HG03432 (cell line): ENCODE results near the gene OR4D1.

Source experiments
- ATAC-seq: cut with Tn5 transposase; IDR thresholded peaks from one replicate; pipeline ENCODE4 v1.9.1; 2021; ENCODE audit warnings: mild to moderate bottlenecking, moderate library complexity; ENCODE audit not compliant: unreplicated experiment

The OR4D1 gene

GRCh38 chr17:58192612-58193011 is 44.4 kb downstream of the OR4D1 start, which contains the start of gene EPX:
Gene EPX (plus strand): TSS chr17:58192726. CDS start chr17:58192847, 121 bp downstream.
- ATAC-seq: no peak

GRCh38 chr17:58193641-58194255 is 45.6 kb downstream of the OR4D1 start:
- no peak for ATAC-seq

DNA sequence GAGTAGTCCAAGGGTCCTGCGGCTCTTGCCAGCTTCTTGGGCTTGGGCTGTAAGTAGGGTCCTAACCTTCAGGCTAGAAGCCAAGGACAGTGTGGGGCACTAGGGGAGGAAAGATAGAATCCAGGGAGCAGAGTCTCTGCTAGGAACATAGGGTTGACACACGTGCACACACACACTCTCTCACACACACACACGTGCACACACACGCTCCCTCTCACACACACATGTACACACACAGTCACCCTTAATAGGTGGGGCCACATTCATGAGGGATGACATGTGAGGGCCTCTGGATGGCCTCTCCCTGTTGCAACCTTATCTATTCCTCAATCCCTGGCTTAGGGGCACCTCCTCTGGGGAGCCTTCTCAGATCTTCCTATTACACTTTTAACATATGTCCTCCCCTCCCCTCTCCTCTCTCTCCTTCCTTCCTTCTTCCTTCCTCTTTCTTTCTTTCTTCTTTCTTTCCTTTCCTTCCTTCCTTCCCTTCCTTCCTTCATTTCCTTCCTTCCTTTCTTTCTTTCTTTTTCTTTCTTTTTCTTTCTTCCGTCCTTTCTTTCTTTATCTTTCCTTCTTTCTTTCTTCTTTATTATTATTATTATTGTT is 47.4 kb downstream of the OR4D1 start:
- no peak for ATAC-seq

DNA sequence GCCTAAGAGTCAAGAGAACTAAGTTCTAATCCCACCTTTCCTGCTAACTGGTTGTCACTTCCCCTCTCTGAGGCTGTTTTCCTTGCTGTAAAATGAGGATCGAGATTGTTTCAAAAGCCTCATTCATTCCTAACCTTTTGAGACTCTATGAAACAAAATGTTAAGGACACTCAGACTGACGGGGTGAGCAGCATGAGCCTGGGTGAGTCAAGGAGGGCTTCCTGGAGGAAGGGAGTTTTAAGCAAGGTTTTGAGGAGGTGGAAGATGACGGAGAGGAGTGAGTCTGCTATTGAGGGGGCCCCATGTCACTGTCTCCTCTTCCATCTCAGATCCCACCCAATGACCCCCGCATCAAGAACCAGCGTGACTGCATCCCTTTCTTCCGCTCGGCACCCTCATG is 48.4 kb downstream of the OR4D1 start:
- ATAC-seq: no peak

GRCh38 chr17:58200024-58200633 is 51.9 kb downstream of the OR4D1 start:
- no peak for ATAC-seq

DNA sequence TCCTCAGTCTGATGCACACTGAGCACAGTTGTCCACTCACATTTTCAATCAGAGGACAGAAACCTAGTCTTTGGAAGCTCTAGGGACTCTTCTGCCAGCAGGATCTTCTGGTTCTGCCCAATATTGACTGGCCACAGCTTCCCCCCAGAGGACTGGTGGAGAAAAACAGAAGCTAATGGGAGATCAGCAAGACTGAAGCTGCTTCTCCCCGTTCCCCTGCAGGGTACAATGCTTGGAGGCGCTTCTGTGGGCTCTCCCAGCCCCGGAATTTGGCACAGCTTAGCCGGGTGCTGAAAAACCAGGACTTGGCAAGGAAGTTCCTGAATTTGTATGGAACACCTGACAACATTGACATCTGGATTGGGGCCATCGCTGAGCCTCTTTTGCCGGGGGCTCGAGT is 54.7 kb downstream of the OR4D1 start:
- ATAC-seq: no peak

- ATAC-seq: no peak
Measured at GRCh38 chr17:58204796-58205195, 56.6 kb downstream of the OR4D1 start.

- ATAC-seq: no peak
Measured at GRCh38 chr17:58205936-58206335, 57.8 kb downstream of the OR4D1 start.

GRCh38 chr17:58207451-58207850 is 59.3 kb downstream of the OR4D1 start:
- no peak for ATAC-seq

GRCh38 chr17:58208344-58208743 is 60.2 kb downstream of the OR4D1 start:
- ATAC-seq: no peak
